H9 (cell line): ENCODE measurements around the gene SYK. TPM values are rescaled to one million over a fixed set of nuclear protein-coding genes. Genes with fewer than 3 reads are reported as not detected.

Source experiments
- DNase-seq: peaks from one replicate; pipeline ENCODE4 v3.0.0-alpha.2; 2017
- H2AFZ ChIP-seq: one replicate; pipeline ENCODE4 v1.6.1; 2013; ENCODE audit warnings: mild to moderate bottlenecking, low read length, control low read depth, moderate library complexity
- H2AK5ac ChIP-seq: 2 replicates; pipeline ENCODE4 v1.6.1; 2013; ENCODE audit warnings: low read length, control low read depth, mixed read lengths; ENCODE audit not compliant: insufficient read length
- H2BK120ac ChIP-seq: one replicate; pipeline ENCODE4 v1.6.1; 2013; ENCODE audit warnings: low read depth, mild to moderate bottlenecking, low read length, control low read depth, inconsistent platforms; ENCODE audit not compliant: poor library complexity, severe bottlenecking
- H2BK12ac ChIP-seq: 2 replicates; pipeline ENCODE4 v1.6.1; 2013; ENCODE audit warnings: low read length, control low read depth, mixed read lengths, low read depth; ENCODE audit not compliant: insufficient read length
- H2BK15ac ChIP-seq: 2 replicates; pipeline ENCODE4 v1.6.1; 2013; ENCODE audit warnings: low read depth, low read length, control low read depth
- H2BK20ac ChIP-seq: one replicate; pipeline ENCODE4 v1.6.1; 2013; ENCODE audit warnings: low read depth, mild to moderate bottlenecking, low read length, control low read depth, inconsistent platforms; ENCODE audit not compliant: poor library complexity, severe bottlenecking
- H2BK5ac ChIP-seq: 2 replicates; pipeline ENCODE4 v1.6.1; 2013; ENCODE audit warnings: low read length, control low read depth, mixed read lengths; ENCODE audit not compliant: insufficient read length
- H3K14ac ChIP-seq: 2 replicates; pipeline ENCODE4 v1.6.1; 2013; ENCODE audit warnings: low read length, control low read depth; ENCODE audit not compliant: insufficient read depth
- H3K18ac ChIP-seq: 2 replicates; pipeline ENCODE4 v1.6.1; 2013; ENCODE audit warnings: low read depth, mild to moderate bottlenecking, mixed read lengths, low read length, control low read depth; ENCODE audit not compliant: insufficient read length
- H3K23ac ChIP-seq: 2 replicates; pipeline ENCODE4 v1.6.1; 2013; ENCODE audit warnings: low read length, control low read depth, mixed read lengths, low read depth; ENCODE audit not compliant: insufficient read length
- H3K23me2 ChIP-seq: 2 replicates; pipeline ENCODE4 v1.6.1; 2013; ENCODE audit warnings: low read depth, mild to moderate bottlenecking, mixed read lengths, low read length, control low read depth; ENCODE audit not compliant: insufficient read length, poor library complexity, severe bottlenecking
- H3K27ac ChIP-seq: 2 replicates; pipeline ENCODE4 v1.5.1; 2013; ENCODE audit warnings: low read length, control low read depth, mixed read lengths, low read depth; ENCODE audit not compliant: insufficient read length
- H3K27me3 ChIP-seq: 2 replicates; pipeline ENCODE4 v1.6.1; 2013; ENCODE audit warnings: low read length, control low read depth, inconsistent platforms; ENCODE audit not compliant: insufficient read depth
- H3K4ac ChIP-seq: 2 replicates; pipeline ENCODE4 v1.6.1; 2013; ENCODE audit warnings: low read depth, mild to moderate bottlenecking, control low read depth, inconsistent platforms, low read length, moderate library complexity
- H3K4me1 ChIP-seq: 2 replicates; pipeline ENCODE4 v1.6.1; 2013; ENCODE audit warnings: low read length, control low read depth, inconsistent platforms; ENCODE audit not compliant: insufficient read depth
- H3K4me2 ChIP-seq: 2 replicates; pipeline ENCODE4 v1.6.1; 2013; ENCODE audit warnings: low read length, control low read depth, mixed read lengths; ENCODE audit not compliant: insufficient read length, insufficient read depth
- H3K56ac ChIP-seq: 2 replicates; pipeline ENCODE4 v1.6.1; 2013; ENCODE audit warnings: low read depth, mild to moderate bottlenecking, mixed read lengths, low read length, control low read depth; ENCODE audit not compliant: insufficient read length
- H3K79me1 ChIP-seq: 2 replicates; pipeline ENCODE4 v1.6.1; 2013; ENCODE audit warnings: low read depth, mild to moderate bottlenecking, moderate library complexity, low read length, control low read depth, inconsistent platforms; ENCODE audit not compliant: insufficient read depth, poor library complexity, severe bottlenecking
- H3K79me2 ChIP-seq: 2 replicates; pipeline ENCODE4 v1.6.1; 2013; ENCODE audit warnings: low read length, control low read depth, inconsistent platforms; ENCODE audit not compliant: insufficient read depth
- H3K9ac ChIP-seq: 2 replicates; pipeline ENCODE4 v1.6.1; 2013; ENCODE audit warnings: low read length, control low read depth, mixed read lengths; ENCODE audit not compliant: insufficient read length; ENCODE audit errors: extremely low read depth
- H3K9me3 ChIP-seq: one replicate; pipeline ENCODE4 v1.6.1; 2013; ENCODE audit warnings: low read depth, low read length, inconsistent platforms; ENCODE audit not compliant: control insufficient read depth
- H3T11ph ChIP-seq: one replicate; pipeline ENCODE4 v1.6.1; 2013; ENCODE audit warnings: mild to moderate bottlenecking, low read length, control low read depth, inconsistent platforms
- H4K20me1 ChIP-seq: one replicate; pipeline ENCODE4 v1.6.1; 2013; ENCODE audit not compliant: control insufficient read depth, insufficient read length, insufficient read depth
- H4K5ac ChIP-seq: 2 replicates; pipeline ENCODE4 v1.6.1; 2013; ENCODE audit warnings: low read depth, mild to moderate bottlenecking, mixed read lengths, low read length, control low read depth; ENCODE audit not compliant: insufficient read length
- H4K8ac ChIP-seq: replicated peaks from 2 replicates; pipeline ENCODE4 v1.6.1; 2013; ENCODE audit warnings: low read length, control low read depth, mixed read lengths, low read depth; ENCODE audit not compliant: insufficient read length
- H4K91ac ChIP-seq: 2 replicates; pipeline ENCODE4 v1.6.1; 2013; ENCODE audit warnings: low read depth, mild to moderate bottlenecking, moderate library complexity, mixed read lengths, low read length, control low read depth; ENCODE audit not compliant: insufficient read length
- H3K27ac Mint-ChIP-seq, 3 experiments: 2 replicates in 2 of 3; 3 replicates in 1 of 3; pipeline ENCODE4 v1.8.0; 2020 to 2021; ENCODE audit warnings: mixed read lengths in 3 of 3, mild to moderate bottlenecking in 1 of 3, moderate library complexity in 1 of 3
- H3K27me3 Mint-ChIP-seq: 2 replicates; pipeline ENCODE4 v1.8.0; 2021; ENCODE audit warnings: low read depth, mild to moderate bottlenecking, moderate library complexity, mixed read lengths
- H3K36me3 Mint-ChIP-seq, 3 experiments: 2 replicates in 2 of 3; 3 replicates in 1 of 3; pipeline ENCODE4 v1.8.0; 2020 to 2021; ENCODE audit warnings: low read depth in 3 of 3, mixed read lengths in 3 of 3; ENCODE audit not compliant: insufficient read depth in 1 of 3
- H3K4me1 Mint-ChIP-seq, 2 experiments: 2 replicates each; pipeline ENCODE4 v1.8.0; 2020; ENCODE audit warnings: mixed read lengths in 2 of 2
- H3K4me3 Mint-ChIP-seq, 2 experiments: 2 replicates in 1 of 2; 3 replicates in 1 of 2; pipeline ENCODE4 v1.8.0; 2020 to 2021; ENCODE audit warnings: mild to moderate bottlenecking in 2 of 2, mixed read lengths in 2 of 2, moderate library complexity in 1 of 2
- H3K9me3 Mint-ChIP-seq, 2 experiments: 2 replicates in 1 of 2; 3 replicates in 1 of 2; pipeline ENCODE4 v1.8.0; 2020; ENCODE audit warnings: mild to moderate bottlenecking in 2 of 2, mixed read lengths in 2 of 2, moderate library complexity in 1 of 2
- WGBS: extraction: QIAGEN DNeasy Blood & Tissue Kit; methylation state at CpG from one replicate; pipeline ENCODE4 v1.1.7; 2013; ENCODE audit warnings: missing lambda C conversion rate, low lambda C conversion rate, mixed read lengths; ENCODE audit not compliant: insufficient read length; ENCODE audit errors: extremely low coverage; 5-methylcytosine and 5-hydroxymethylcytosine counted together
- total RNA-seq: library from RNA; stranded (reverse); gene quantifications from 2 replicates; pipeline ENCODE4 v1.2.1, GENCODE V29; 2021
- TF ChIP-seq, protein P1 (sequence below): fragments of 200-600 bp; sonication (generic); conservative IDR thresholded peaks from 3 replicates; pipeline ENCODE4 v1.8.0; 2021; ENCODE audit warnings: antibody characterized with exemption, mild to moderate bottlenecking

SYK gene
- total RNA-seq, 1 experiment from 2014 or later: 7.9 TPM

DNA sequence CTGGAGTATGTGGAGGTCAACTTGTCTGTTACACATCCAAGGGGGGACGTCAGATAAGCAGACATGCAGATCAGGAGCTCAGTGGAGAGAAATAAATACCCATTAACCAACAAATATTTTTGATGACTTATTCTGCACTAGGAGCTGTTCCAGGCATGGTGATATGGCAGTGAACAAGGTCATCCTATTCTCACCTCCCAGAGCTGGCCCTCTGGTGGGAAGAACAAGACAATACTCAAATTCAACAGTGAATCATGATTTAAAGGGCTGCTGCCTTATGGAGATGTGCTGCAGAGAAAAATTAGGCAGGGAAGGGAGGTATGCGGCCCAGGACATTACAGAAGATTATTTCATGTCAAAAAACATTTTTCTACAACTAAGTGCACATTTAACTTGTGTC lies 36.5 kb downstream of the SYK start:
- H3K4ac ChIP-seq: no peak overlapping the region
- H3K9ac ChIP-seq: no peak overlapping the region
- Mint-ChIP-seq H3K4me3 (no peak overlapping the region), H3K9me3 (peaks cover 0 to 2% of the 10 kb centered on the region in 2 experiments; a peak in 1 of 5 replicates), H3K27me3 (no peaks in the 10 kb centered on the region), H3K4me1 (no peaks in the 10 kb centered on the region), H3K36me3 (peaks cover 0 to 2% (median 0%) of the 10 kb centered on the region in 3 experiments; a peak in 2 of 7 replicates), H3K27ac (peak overlapping the region in 1 of 3 experiments; percentile 7; a peak in 1 of 7 replicates)
- H3K23ac ChIP-seq: no peak overlapping the region
- no peaks in the 10 kb centered on the region for H3K4me1 ChIP-seq
- TF ChIP-seq, protein P1, sequence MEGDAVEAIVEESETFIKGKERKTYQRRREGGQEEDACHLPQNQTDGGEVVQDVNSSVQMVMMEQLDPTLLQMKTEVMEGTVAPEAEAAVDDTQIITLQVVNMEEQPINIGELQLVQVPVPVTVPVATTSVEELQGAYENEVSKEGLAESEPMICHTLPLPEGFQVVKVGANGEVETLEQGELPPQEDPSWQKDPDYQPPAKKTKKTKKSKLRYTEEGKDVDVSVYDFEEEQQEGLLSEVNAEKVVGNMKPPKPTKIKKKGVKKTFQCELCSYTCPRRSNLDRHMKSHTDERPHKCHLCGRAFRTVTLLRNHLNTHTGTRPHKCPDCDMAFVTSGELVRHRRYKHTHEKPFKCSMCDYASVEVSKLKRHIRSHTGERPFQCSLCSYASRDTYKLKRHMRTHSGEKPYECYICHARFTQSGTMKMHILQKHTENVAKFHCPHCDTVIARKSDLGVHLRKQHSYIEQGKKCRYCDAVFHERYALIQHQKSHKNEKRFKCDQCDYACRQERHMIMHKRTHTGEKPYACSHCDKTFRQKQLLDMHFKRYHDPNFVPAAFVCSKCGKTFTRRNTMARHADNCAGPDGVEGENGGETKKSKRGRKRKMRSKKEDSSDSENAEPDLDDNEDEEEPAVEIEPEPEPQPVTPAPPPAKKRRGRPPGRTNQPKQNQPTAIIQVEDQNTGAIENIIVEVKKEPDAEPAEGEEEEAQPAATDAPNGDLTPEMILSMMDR: peak; percentile 44; the same call in 2 of the 3 replicates
- H3K27ac ChIP-seq: no peak overlapping the region
- H3K79me1 ChIP-seq: no peaks in the 10 kb centered on the region
- DNase-seq: peak; percentile 19
- H2AFZ ChIP-seq: no peak overlapping the region
- no peak overlapping the region for H4K8ac ChIP-seq
- no peaks in the 10 kb centered on the region for H3K27me3 ChIP-seq
- H4K91ac ChIP-seq: no peak overlapping the region
- no peak overlapping the region for H3K56ac ChIP-seq
- no peak overlapping the region for H2BK5ac ChIP-seq
- WGBS: no CpG with 5 or more reads among the region's 2 CpGs
- no peak overlapping the region for H3K18ac ChIP-seq
- no peak overlapping the region for H3K14ac ChIP-seq
- no peak overlapping the region for H2BK15ac ChIP-seq
- no peaks in the 10 kb centered on the region for H3K79me2 ChIP-seq
- H3T11ph ChIP-seq: no peak overlapping the region
- H3K9me3 ChIP-seq: no peaks in the 10 kb centered on the region
- H3K23me2 ChIP-seq: no peaks in the 10 kb centered on the region
- no peak overlapping the region for H2BK20ac ChIP-seq
- H2AK5ac ChIP-seq: no peak overlapping the region
- no peak overlapping the region for H2BK12ac ChIP-seq
- no peaks in the 10 kb centered on the region for H4K20me1 ChIP-seq
- H2BK120ac ChIP-seq: no peak overlapping the region
- H3K4me2 ChIP-seq: no peak overlapping the region
- no peak overlapping the region for H4K5ac ChIP-seq
